ENCODE data around the gene GDF10.

The GDF10 gene

DNA sequence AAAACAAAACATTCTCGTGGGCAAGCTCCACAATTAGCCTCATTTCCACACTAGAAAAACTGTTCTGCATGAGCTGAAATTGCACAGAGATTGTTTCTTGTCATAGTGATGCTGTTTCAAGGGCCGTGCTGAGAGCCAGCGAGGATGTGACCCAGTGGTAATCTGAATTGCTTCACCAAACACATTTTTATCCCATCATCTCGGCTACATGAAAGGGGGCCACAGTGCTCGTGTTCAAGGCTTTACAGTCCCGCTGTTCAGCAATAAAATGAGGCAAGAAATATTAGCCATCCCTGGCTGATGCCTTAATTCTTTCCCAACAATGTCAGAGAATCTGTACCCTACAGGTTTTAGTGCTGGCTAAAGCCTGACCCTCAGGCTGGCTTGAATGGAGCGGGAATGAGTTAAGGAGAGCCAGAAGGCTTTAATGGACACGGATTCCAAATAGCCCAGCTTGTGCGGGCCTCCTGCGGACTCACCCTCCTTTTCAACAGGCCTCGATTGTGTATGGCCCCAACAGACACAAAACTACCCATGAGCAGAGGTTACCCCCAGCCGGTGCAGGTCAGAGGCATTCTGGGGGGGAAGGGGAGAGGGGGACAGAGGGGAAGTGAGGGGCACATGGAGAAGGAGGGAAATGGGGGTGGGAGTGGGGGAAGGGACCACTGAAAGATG lies 2.0 kb upstream of the GDF10 start:
- no peak overlapping the region for H3K23ac ChIP-seq (ENCODE audit: low read length)
- no peaks in the 10 kb centered on the region for H3K79me2 ChIP-seq (ENCODE audit: control insufficient read depth, insufficient read depth, low read length)
- H3K27ac ChIP-seq (ENCODE audit: low read depth, low read length): no peak overlapping the region
- no peaks in the 10 kb centered on the region for H3K36me3 ChIP-seq (ENCODE audit: control insufficient read depth, insufficient read depth, low read length)
- H3K18ac ChIP-seq (ENCODE audit: low read length): no peak overlapping the region
- H3K27me3 ChIP-seq (ENCODE audit: insufficient read depth, low read length, poor library complexity): peaks cover 12% of the 10 kb centered on the region
- H2BK15ac ChIP-seq (replicated peaks; ENCODE audit: low read depth): no peak overlapping the region
- H3K56ac ChIP-seq (ENCODE audit: low read length): no peak overlapping the region
- H3K4me2 ChIP-seq (ENCODE audit: low read length): no peak overlapping the region
- no peaks in the 10 kb centered on the region for H3K4me1 ChIP-seq (ENCODE audit: control insufficient read depth, low read depth, low read length)
- DNase-seq: no peak
- H2BK120ac ChIP-seq (ENCODE audit: low read depth, low read length): no peak overlapping the region
- no CpG with 5 or more reads among the region's 12 CpGs for WGBS (ENCODE audit: extremely low coverage, insufficient coverage, low lambda C conversion rate)
- H2BK5ac ChIP-seq (ENCODE audit: low read length): no peak overlapping the region
- no peak overlapping the region for H4K8ac ChIP-seq (ENCODE audit: low read depth, low read length)
- no peak overlapping the region for H2AK5ac ChIP-seq (ENCODE audit: low read length)
- no peak overlapping the region for H4K5ac ChIP-seq (ENCODE audit: low read length)
- no peak overlapping the region for H3K4ac ChIP-seq (ENCODE audit: low read depth, low read length)
- H3K9ac ChIP-seq (ENCODE audit: low read length): no peak overlapping the region
- no peak overlapping the region for H3K4me3 ChIP-seq (ENCODE audit: low read length)
- no peaks in the 10 kb centered on the region for H3K79me1 ChIP-seq (ENCODE audit: low read length)

DNA sequence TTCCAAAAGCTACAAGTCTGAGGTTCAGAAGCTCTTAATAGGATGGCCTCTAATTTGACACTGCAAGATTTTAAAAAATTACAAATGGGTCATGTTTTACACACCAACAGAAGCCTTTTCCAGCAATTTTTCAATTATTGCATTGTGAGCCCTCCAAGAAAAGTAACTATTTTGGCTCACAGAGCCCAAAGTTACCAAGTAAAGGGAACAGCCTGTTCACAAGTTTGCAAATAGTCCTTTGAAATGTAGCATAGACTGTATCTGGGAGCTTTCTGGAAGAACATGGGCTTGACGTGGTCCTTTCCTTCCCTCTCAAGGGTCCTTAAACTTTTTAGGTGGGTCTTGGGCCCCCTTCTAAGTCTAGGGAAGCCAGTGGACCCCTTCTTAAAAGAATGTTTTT lies 1.3 kb upstream of the GDF10 start:
- DNase-seq: no peak
- no peaks in the 10 kb centered on the region for H3K4me1 ChIP-seq (ENCODE audit: control insufficient read depth, low read depth, low read length)
- WGBS (ENCODE audit: extremely low coverage, insufficient coverage, low lambda C conversion rate): no CpG with 5 or more reads among the region's 1 CpG

DNA sequence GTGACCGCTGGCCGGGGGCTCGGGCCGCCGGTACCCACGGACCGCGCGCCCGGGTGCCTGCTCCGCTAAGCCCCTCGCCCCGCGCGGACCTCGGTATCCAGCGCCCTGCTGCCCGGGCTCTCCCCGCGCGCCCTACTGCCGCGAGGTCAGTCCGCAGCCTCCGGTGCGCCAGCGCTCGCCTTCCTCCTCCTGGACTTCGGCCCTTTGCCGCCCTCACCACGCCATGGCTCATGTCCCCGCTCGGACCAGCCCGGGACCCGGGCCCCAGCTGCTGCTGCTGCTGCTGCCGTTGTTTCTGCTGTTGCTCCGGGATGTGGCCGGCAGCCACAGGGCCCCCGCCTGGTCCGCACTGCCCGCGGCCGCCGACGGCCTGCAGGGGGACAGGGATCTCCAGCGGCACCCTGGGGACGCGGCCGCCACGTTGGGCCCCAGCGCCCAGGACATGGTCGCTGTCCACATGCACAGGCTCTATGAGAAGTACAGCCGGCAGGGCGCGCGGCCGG lies 483 bp downstream of the GDF10 start:
- Histone ChIP-seq H3K4me2 (ENCODE audit: low read length) (peak overlapping the region; percentile 60), H3K56ac (ENCODE audit: low read length) (peak overlapping the region; percentile 51), H4K5ac (ENCODE audit: low read length) (no peak overlapping the region), H2AK5ac (ENCODE audit: low read length) (no peak overlapping the region), H3K27ac (ENCODE audit: low read depth, low read length) (no peak overlapping the region), H3K9ac (ENCODE audit: low read length) (peak overlapping the region; percentile 26), H3K4ac (ENCODE audit: low read depth, low read length) (no peak overlapping the region), H2BK15ac (replicated peaks; ENCODE audit: low read depth) (no peak overlapping the region), H3K4me1 (ENCODE audit: control insufficient read depth, low read depth, low read length) (no peaks in the 10 kb centered on the region), H3K4me3 (ENCODE audit: low read length) (peak overlapping the region; percentile 10), H3K36me3 (ENCODE audit: control insufficient read depth, insufficient read depth, low read length) (no peaks in the 10 kb centered on the region), H3K79me2 (ENCODE audit: control insufficient read depth, insufficient read depth, low read length) (no peaks in the 10 kb centered on the region), H3K18ac (ENCODE audit: low read length) (no peak overlapping the region), H3K27me3 (ENCODE audit: insufficient read depth, low read length, poor library complexity) (peaks cover 12% of the 10 kb centered on the region), H3K79me1 (ENCODE audit: low read length) (no peaks in the 10 kb centered on the region), H2BK120ac (ENCODE audit: low read depth, low read length) (no peak overlapping the region), H2BK5ac (ENCODE audit: low read length) (no peak overlapping the region), H3K23ac (ENCODE audit: low read length) (no peak overlapping the region), H4K8ac (ENCODE audit: low read depth, low read length) (no peak overlapping the region)
- no CpG with 5 or more reads among the region's 57 CpGs for WGBS (ENCODE audit: extremely low coverage, insufficient coverage, low lambda C conversion rate)
- peak; percentile 16 for DNase-seq

More for the DNA sequence above, 1.3 kb upstream of the GDF10 start:
- no peak overlapping the region for H3K4ac ChIP-seq (ENCODE audit: low read depth, low read length)
- no peak overlapping the region for H2AK5ac ChIP-seq (ENCODE audit: low read length)
- H3K27me3 ChIP-seq (ENCODE audit: insufficient read depth, low read length, poor library complexity): peaks cover 12% of the 10 kb centered on the region
- no peak overlapping the region for H3K18ac ChIP-seq (ENCODE audit: low read length)
- H3K56ac ChIP-seq (ENCODE audit: low read length): no peak overlapping the region
- H3K36me3 ChIP-seq (ENCODE audit: control insufficient read depth, insufficient read depth, low read length): no peaks in the 10 kb centered on the region
- H2BK5ac ChIP-seq (ENCODE audit: low read length): no peak overlapping the region
- H3K4me2 ChIP-seq (ENCODE audit: low read length): no peak overlapping the region
- H3K4me3 ChIP-seq (ENCODE audit: low read length): no peak overlapping the region
- H4K5ac ChIP-seq (ENCODE audit: low read length): no peak overlapping the region
- no peak overlapping the region for H3K23ac ChIP-seq (ENCODE audit: low read length)
- H3K79me2 ChIP-seq (ENCODE audit: control insufficient read depth, insufficient read depth, low read length): no peaks in the 10 kb centered on the region
- no peak overlapping the region for H3K9ac ChIP-seq (ENCODE audit: low read length)
- no peak overlapping the region for H2BK15ac ChIP-seq (replicated peaks; ENCODE audit: low read depth)
- H3K79me1 ChIP-seq (ENCODE audit: low read length): no peaks in the 10 kb centered on the region
- H4K8ac ChIP-seq (ENCODE audit: low read depth, low read length): no peak overlapping the region
- no peak overlapping the region for H2BK120ac ChIP-seq (ENCODE audit: low read depth, low read length)
- H3K27ac ChIP-seq (ENCODE audit: low read depth, low read length): no peak overlapping the region

DNA sequence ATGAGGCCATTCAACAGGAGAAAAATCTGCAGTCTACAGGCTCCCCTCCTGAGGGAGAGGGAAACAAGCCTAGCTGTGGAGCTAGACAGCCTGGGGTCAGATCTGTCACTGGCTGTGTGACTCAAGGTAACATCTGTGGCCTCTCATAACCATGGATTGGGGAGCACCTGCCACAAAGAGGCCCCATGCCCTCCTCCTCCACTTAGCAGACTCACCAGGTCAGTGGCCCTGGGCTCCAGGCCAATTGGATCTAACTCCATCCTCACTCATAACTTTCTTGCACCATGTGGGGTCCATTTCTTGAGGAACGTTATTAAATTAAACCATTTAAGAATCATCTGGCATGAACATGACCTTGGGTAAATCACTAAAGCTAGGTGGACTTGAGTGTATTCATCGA lies 1.8 kb downstream of the GDF10 start:
- Histone ChIP-seq H3K23ac (ENCODE audit: low read length) (no peak overlapping the region), H4K5ac (ENCODE audit: low read length) (no peak overlapping the region), H3K4me2 (ENCODE audit: low read length) (no peak overlapping the region), H2BK120ac (ENCODE audit: low read depth, low read length) (no peak overlapping the region), H2AK5ac (ENCODE audit: low read length) (no peak overlapping the region), H3K36me3 (ENCODE audit: control insufficient read depth, insufficient read depth, low read length) (no peaks in the 10 kb centered on the region), H3K79me2 (ENCODE audit: control insufficient read depth, insufficient read depth, low read length) (no peaks in the 10 kb centered on the region), H3K4me3 (ENCODE audit: low read length) (no peak overlapping the region), H3K4ac (ENCODE audit: low read depth, low read length) (no peak overlapping the region), H2BK15ac (replicated peaks; ENCODE audit: low read depth) (no peak overlapping the region), H3K27me3 (ENCODE audit: insufficient read depth, low read length, poor library complexity) (peaks cover 12% of the 10 kb centered on the region), H3K4me1 (ENCODE audit: control insufficient read depth, low read depth, low read length) (no peaks in the 10 kb centered on the region), H2BK5ac (ENCODE audit: low read length) (no peak overlapping the region), H4K8ac (ENCODE audit: low read depth, low read length) (no peak overlapping the region), H3K9ac (ENCODE audit: low read length) (no peak overlapping the region), H3K56ac (ENCODE audit: low read length) (no peak overlapping the region), H3K18ac (ENCODE audit: low read length) (no peak overlapping the region), H3K79me1 (ENCODE audit: low read length) (no peaks in the 10 kb centered on the region), H3K27ac (ENCODE audit: low read depth, low read length) (no peak overlapping the region)
- WGBS (ENCODE audit: extremely low coverage, insufficient coverage, low lambda C conversion rate): no CpG with 5 or more reads among the region's 2 CpGs
- DNase-seq: no peak

DNA sequence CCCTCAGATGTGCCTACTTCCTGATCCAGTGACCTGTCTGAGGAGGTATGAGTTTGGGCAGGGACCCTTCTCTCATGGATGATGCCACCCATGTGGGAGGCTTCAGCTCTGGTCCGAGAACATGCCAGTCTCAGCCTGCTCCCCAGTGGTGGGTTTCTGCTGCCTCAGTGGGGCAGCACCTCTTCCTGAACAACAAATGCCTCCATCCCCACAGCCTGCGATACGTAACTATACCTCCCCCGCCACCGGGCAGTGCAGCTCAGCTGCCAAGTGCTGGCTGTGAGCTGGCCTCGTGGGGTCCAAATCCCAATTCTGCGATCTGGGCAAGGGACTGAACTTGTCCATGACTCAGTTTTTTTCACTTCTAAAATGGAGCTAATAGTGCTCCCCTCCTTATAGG lies 3.1 kb downstream of the GDF10 start:
- no CpG with 5 or more reads among the region's 7 CpGs for WGBS (ENCODE audit: extremely low coverage, insufficient coverage, low lambda C conversion rate)

DNA sequence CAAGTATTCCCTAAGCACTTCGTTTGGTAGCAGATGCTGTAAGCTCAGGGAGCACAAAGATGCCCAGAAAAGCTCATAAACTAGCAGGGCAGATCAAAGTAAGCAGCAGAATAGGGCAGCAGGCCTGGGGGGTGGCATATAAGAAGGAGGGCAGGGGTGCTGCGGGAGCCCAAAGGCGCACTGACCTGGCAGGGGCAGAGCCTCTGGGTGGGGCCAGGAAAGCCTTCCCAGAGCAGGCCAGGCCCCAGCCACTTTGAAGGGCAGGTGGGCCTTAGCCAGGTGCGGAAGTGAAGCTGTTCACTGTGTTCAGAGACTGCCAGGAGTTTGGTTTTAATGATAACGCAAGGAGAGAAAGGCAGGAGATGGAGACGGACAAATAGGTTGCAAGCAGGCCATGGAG lies 3.9 kb downstream of the GDF10 start:
- Histone ChIP-seq H2BK15ac (replicated peaks; ENCODE audit: low read depth) (no peak overlapping the region), H4K5ac (ENCODE audit: low read length) (no peak overlapping the region), H3K79me1 (ENCODE audit: low read length) (no peaks in the 10 kb centered on the region), H3K27ac (ENCODE audit: low read depth, low read length) (no peak overlapping the region), H3K4ac (ENCODE audit: low read depth, low read length) (no peak overlapping the region), H2BK5ac (ENCODE audit: low read length) (no peak overlapping the region), H3K27me3 (ENCODE audit: insufficient read depth, low read length, poor library complexity) (peaks cover 12% of the 10 kb centered on the region), H3K18ac (ENCODE audit: low read length) (no peak overlapping the region), H3K56ac (ENCODE audit: low read length) (no peak overlapping the region), H3K4me3 (ENCODE audit: low read length) (no peak overlapping the region), H2AK5ac (ENCODE audit: low read length) (no peak overlapping the region), H3K23ac (ENCODE audit: low read length) (no peak overlapping the region), H4K8ac (ENCODE audit: low read depth, low read length) (no peak overlapping the region), H2BK120ac (ENCODE audit: low read depth, low read length) (no peak overlapping the region), H3K4me2 (ENCODE audit: low read length) (no peak overlapping the region), H3K79me2 (ENCODE audit: control insufficient read depth, insufficient read depth, low read length) (no peaks in the 10 kb centered on the region), H3K4me1 (ENCODE audit: control insufficient read depth, low read depth, low read length) (no peaks in the 10 kb centered on the region), H3K9ac (ENCODE audit: low read length) (no peak overlapping the region), H3K36me3 (ENCODE audit: control insufficient read depth, insufficient read depth, low read length) (no peaks in the 10 kb centered on the region)
- DNase-seq: no peak
- WGBS (ENCODE audit: extremely low coverage, insufficient coverage, low lambda C conversion rate): no CpG with 5 or more reads among the region's 6 CpGs

More for the DNA sequence above, 3.1 kb downstream of the GDF10 start:
- Histone ChIP-seq H3K9ac (ENCODE audit: low read length) (no peak overlapping the region), H3K4me3 (ENCODE audit: low read length) (no peak overlapping the region), H2BK5ac (ENCODE audit: low read length) (no peak overlapping the region), H3K27ac (ENCODE audit: low read depth, low read length) (no peak overlapping the region), H3K23ac (ENCODE audit: low read length) (no peak overlapping the region), H3K4me1 (ENCODE audit: control insufficient read depth, low read depth, low read length) (no peaks in the 10 kb centered on the region), H3K18ac (ENCODE audit: low read length) (no peak overlapping the region), H3K79me2 (ENCODE audit: control insufficient read depth, insufficient read depth, low read length) (no peaks in the 10 kb centered on the region), H3K56ac (ENCODE audit: low read length) (no peak overlapping the region), H3K79me1 (ENCODE audit: low read length) (no peaks in the 10 kb centered on the region), H2AK5ac (ENCODE audit: low read length) (no peak overlapping the region), H3K4me2 (ENCODE audit: low read length) (no peak overlapping the region), H4K5ac (ENCODE audit: low read length) (no peak overlapping the region), H3K36me3 (ENCODE audit: control insufficient read depth, insufficient read depth, low read length) (no peaks in the 10 kb centered on the region), H2BK15ac (replicated peaks; ENCODE audit: low read depth) (no peak overlapping the region), H2BK120ac (ENCODE audit: low read depth, low read length) (no peak overlapping the region), H3K4ac (ENCODE audit: low read depth, low read length) (no peak overlapping the region), H4K8ac (ENCODE audit: low read depth, low read length) (no peak overlapping the region), H3K27me3 (ENCODE audit: insufficient read depth, low read length, poor library complexity) (peaks cover 12% of the 10 kb centered on the region)
- no peak for DNase-seq
